ENCODE data around the gene SGPP1.

SGPP1 gene

GRCh38 chr14:63764620-63765139, 36.8 kb upstream of the SGPP1 start:
- no peak for TF ChIP-seq CTCF (IDR thresholded peaks at IDR 0.05; ENCODE audit: control extremely low read depth, extremely low read depth, low read depth, missing control alignments)
- ChIA-PET POLR2A (no interaction called here), CTCF (interaction anchor here (1.0 kb wide), 2 partner anchors 36 to 123 kb away, joined by 3 to 6 read pairs; partner anchors contain the start of gene WDR89)
- DNase-seq (ENCODE audit: extremely low spot score): no peak

- no peak for DNase-seq (ENCODE audit: extremely low spot score)
- TF ChIP-seq CTCF (IDR thresholded peaks at IDR 0.05; ENCODE audit: control extremely low read depth, extremely low read depth, low read depth, missing control alignments): no peak
- POLR2A ChIA-PET: no interaction called here
- CTCF ChIA-PET: interaction anchor here (1.2 kb wide), 1 partner anchor 539 kb away, joined by 4 read pairs; no protein-coding TSS in a partner anchor
These were observed 36.2 kb upstream of the SGPP1 start for GRCh38 chr14:63764103-63764502.

GRCh38 chr14:63761351-63762117, 33.7 kb upstream of the SGPP1 start:
- ChIA-PET CTCF (interaction anchor here (0.9 kb wide), 1 partner anchor 12 kb away, joined by 3 read pairs; no protein-coding TSS in a partner anchor), POLR2A (no interaction called here)
- DNase-seq (ENCODE audit: extremely low spot score): no peak
- TF ChIP-seq CTCF (IDR thresholded peaks at IDR 0.05; ENCODE audit: control extremely low read depth, extremely low read depth, low read depth, missing control alignments): no peak

- ChIA-PET POLR2A (no interaction called here), CTCF (interaction anchor here (1.5 to 1.9 kb wide), 2 partner anchors 10 to 35 kb away, joined by 4 to 5 read pairs; no protein-coding TSS in a partner anchor)
- DNase-seq (ENCODE audit: extremely low spot score): peak; percentile 31
- no peak for TF ChIP-seq CTCF (IDR thresholded peaks at IDR 0.05; ENCODE audit: control extremely low read depth, extremely low read depth, low read depth, missing control alignments)
These were observed 32.1 kb upstream of the SGPP1 start for GRCh38 chr14:63760014-63760413.

GRCh38 chr14:63759456-63759855, 31.6 kb upstream of the SGPP1 start:
- ChIA-PET POLR2A (no interaction called here), CTCF (interaction anchor here (1.5 to 1.9 kb wide), 2 partner anchors 10 to 34 kb away, joined by 4 to 5 read pairs; no protein-coding TSS in a partner anchor)
- DNase-seq (ENCODE audit: extremely low spot score): peak; percentile 33
- no peak for TF ChIP-seq CTCF (IDR thresholded peaks at IDR 0.05; ENCODE audit: control extremely low read depth, extremely low read depth, low read depth, missing control alignments)

- DNase-seq (ENCODE audit: extremely low spot score): no peak
- ChIA-PET POLR2A (interaction anchor here (1.2 kb wide), 1 partner anchor 8 kb away, joined by 4 read pairs; no protein-coding TSS in a partner anchor), CTCF (interaction anchor here (1.1 to 1.9 kb wide), 4 partner anchors 10 to 31 kb away, joined by 3 to 13 read pairs (median 4); no protein-coding TSS in a partner anchor)
- no peak for TF ChIP-seq CTCF (IDR thresholded peaks at IDR 0.05; ENCODE audit: control extremely low read depth, extremely low read depth, low read depth, missing control alignments)
These were observed 29.3 kb upstream of the SGPP1 start for GRCh38 chr14:63757211-63757610.

Data from GM10248 (cell line).